ENCODE data around the gene DLAT.
"Not testable (repeated sequence)": the region's sequence is repeated elsewhere in the genome, so short reads cannot be mapped to it uniquely, and the experiment has no call there.

The DLAT gene

DNA sequence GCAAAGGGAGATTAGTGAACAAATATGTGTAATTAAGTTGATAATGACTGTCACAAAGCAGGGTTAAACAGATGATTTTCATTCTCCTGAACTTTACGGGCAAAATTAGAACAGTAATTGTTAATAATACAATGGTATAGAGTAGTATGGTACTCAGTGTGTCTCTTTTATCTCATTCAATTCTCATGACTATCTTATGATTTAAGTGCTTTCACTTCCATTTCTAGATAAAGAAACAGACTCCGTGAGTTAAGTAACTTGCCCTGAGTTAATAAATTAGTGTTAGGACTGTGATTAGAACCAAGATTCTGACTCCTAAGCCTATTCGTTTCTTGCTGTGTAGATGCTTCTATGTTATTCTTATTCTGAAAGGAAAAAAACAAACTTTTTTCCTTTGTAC is 26.6 kb downstream of the DLAT start:
- no peak for DNase-seq

DNA sequence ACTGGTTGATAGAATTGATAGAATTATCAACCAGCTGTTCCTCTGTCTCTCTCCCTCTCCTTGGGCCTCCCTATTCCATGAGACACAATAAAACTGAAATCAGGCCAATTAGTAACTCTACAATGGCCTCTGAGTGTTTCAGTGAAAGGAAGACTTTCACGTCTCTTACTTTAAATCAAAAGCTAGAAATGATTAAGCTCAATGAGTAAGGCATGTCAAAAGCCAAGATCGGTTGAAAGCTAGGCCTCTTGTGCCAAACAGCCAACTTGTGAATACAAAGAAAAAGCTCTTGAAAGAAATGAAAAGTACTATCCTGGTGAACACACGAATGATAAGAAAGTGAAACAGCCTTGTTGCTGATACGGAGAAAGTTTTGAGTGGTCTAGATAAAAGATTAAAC is 32.0 kb downstream of the DLAT start:
- DNase-seq = no peak

DNA sequence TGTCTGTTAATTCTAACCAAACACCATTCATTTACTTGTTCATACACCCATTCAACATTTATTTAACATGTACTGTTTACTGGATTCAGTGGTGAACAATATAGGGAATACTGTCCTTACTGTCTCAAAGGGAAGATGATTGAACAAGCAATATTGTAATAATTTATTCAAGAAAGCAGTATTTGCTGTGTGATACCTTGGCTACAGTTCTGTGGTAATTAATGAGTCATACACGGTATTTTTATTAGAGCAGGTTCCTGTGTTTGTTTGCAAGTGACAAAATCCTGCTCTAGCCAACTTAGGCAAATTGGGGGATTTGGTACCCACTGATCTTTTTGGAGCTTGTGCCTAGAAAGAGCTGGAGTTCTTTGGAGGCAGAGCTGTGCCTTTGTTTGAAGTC is 32.9 kb downstream of the DLAT start:
- DNase-seq = no peak

- no peak for DNase-seq
Observed at GRCh38 chr11:112062923-112063322, 37.7 kb downstream of the DLAT start.

DNA sequence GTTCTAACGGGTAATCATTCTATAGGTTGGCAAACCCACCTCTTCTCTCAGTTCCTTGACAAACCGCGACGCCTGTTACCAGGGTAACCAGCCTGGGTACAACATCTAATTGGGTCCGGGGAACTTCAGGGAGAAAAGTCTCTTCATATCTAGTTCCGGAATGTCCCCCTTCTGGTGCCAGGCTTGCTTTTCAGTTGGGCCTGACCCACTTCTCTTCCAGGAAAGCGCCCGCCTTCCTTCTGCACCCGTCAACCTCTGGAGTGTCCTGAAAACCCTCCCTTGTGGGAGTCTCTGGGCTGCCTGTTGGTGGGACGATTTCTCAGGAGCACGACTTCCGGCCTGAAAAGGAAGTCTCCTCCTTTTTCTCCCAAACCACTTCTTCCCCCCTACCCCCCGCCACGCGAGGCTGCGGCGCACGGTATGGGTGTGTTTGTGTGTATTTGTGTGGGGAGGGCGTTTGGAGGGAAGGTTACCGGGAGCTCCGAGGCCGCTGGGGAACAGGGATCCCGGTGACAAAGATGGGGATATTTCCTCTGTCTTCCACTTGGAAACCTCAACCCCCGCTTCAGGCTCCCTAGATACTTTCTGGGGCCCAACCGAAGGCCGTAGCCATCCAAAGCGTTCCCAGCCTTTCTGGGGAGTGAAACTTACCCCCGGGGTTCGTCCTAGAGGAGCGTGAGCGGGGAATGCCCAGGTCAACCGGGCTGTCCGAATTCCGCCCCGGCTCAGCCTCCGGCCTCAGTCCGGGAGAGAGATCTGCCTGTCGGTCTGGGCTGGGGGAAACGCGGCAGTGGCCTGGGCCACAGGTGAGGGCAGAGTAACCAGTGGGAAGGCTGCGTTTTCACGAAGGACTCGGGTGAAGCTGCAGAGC is 49.0 kb downstream of the DLAT start, which contains the start of the genes NKAPD1 and PIH1D2:
Gene NKAPD1 (plus strand): TSS at position 359 of the 871 bp plus-strand sequence. CDS start 1,276 bp downstream, outside the sequence.
Gene PIH1D2 (minus strand): TSS at position 77 of the 871 bp plus-strand sequence. CDS start 843 bp downstream, outside the sequence.
- peak; percentile 97 for DNase-seq

DNA sequence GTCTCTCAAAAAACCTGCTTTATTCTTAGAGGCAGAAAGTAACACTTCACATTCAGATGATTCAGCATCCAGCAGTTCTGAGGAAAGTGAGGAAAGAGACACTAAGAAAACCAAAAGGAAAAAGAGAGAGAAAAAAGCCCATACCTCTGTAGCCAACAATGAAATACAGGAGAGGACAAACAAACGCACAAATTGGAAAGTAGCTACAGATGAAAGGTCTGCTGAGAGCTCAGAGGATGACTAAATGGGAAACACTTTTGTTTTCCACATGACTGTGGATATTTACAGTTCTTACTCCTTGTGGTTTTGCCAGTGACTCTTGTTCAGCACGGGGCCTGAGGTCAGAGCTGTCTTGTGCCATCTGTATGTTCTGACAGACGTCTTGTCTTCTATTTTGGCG is 57.5 kb downstream of the DLAT start:
- DNase-seq = peak; percentile 22

- DNase-seq = peak; percentile 81
Observed at GRCh38 chr11:112085822-112086421, 60.7 kb downstream of the DLAT start.

DNA sequence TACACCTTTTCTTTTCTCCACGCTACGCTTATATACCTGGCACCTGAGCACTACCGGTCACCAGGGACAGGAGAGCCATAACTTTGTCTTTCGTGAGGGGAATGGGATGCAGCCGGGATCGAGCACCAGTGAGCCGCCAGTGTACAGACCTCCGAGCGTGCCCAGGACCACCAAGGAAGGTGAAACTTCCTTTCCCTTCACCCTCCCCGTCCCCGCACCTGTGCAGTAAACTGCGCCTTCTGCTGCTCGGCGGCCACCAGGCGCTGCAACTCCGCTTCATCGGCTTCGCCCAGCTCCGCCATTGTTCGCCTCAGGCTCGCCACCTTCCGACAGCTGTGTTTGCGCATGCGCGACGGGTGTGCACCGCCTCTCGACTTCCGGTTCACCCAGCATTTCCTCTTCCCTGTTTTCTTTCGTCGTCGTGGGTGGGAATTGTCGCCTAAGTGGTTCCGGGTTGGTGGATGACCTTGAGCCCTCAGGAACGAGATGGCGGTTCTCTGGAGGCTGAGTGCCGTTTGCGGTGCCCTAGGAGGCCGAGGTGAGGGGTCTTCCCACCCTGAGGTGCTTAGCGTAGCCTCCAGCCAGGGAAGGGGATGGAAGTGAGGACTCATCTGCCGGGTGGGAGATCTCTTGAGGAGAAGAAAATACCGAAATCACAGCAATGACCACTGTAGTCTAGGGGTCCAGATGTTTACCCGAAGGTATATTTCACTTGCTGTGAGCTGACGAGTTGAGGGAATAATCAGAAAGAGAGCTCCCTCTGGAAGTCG is 61.4 kb downstream of the DLAT start, which contains the start of the genes SDHD and TIMM8B:
Gene SDHD (plus strand): TSS at position 452 of the 770 bp plus-strand sequence. CDS start 35 bp downstream, at position 487.
Gene TIMM8B (minus strand): TSS at position 335 of the 770 bp plus-strand sequence. CDS start 33 bp downstream, at position 302.
- peak; percentile 99 for DNase-seq

DNA sequence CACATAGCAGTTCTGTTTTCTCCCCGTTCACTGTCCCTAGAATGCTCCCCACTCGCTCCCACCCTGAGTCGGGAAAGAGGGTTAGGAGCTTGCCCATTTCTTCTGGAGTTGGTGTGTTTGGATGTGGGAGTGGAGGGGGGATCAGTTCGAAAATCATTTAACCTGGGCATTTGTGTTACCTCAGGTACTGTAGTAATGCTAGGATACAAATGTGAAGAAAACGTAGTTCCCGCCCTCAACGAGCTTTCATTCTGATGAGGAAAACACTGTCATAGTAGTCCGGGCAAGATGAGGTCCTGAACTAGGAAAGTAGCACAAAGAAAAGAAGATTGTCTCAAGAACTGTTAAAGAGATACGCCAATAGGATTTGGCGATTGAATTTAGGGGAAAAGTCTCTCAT is 62.0 kb downstream of the DLAT start:
- peak; percentile 57 for DNase-seq

GRCh38 chr11:112095302-112095701 is 70.1 kb downstream of the DLAT start:
- DNase-seq = not testable (repeated sequence)

DNA sequence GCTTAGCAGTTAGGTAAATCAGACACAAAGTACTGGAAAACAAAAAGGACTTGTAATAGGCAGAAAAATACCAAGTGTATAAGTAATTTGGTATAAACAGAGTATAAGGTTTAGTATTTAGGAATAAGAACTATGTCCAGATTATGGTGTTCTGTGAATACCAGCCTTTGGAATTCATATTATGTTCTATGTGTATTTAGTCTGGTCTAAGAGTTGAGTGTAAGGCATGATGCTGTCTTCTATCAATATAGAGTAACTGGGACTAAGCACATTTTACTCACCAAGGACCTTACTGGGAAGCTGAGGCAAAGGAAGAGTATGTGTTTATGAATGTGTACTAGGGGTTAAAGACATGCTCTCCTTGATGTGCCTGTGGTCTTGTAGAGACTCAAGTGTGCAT is 71.0 kb downstream of the DLAT start:
- DNase-seq = no peak

GRCh38 chr11:112097734-112098528 is 72.7 kb downstream of the DLAT start:
- DNase-seq = no peak

- DNase-seq = no peak
Observed at GRCh38 chr11:112100462-112100861, 75.3 kb downstream of the DLAT start.

DNA sequence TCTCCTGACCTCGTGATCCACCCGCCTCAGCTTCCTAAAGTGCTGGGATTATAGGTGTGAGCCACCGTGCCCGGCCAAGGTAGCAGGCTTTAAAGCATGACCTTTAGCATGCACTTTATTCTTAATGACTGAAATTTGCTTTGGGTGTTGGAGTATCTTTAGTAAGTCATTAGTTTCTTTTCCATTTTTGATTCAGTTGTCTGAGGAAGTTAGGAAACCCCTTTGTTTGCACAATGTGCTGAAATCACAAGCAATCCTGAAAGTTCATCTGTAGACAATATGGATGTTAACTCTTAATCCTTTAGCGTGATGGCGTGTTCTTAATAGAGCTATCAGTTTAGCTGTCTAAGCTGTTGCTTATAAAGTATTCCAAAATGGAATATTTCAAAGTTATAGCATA is 78.2 kb downstream of the DLAT start:
- no peak for DNase-seq

GRCh38 chr11:112106070-112106469 is 80.9 kb downstream of the DLAT start:
- DNase-seq = no peak
